Measurements from ENCODE around the gene FARP1. TPM values are rescaled to one million over a fixed set of nuclear protein-coding genes. Genes with fewer than 3 reads are reported as not detected.

Gene FARP1
- total and polyA plus RNA-seq, 7 donors = 6.9 to 96.4 (median 32.9) TPM

GRCh38 chr13:98405690-98406344 is 262.9 kb downstream of the FARP1 start:
- no peak overlapping the region for H3K4me3 ChIP-seq
- H3K36me3 ChIP-seq = peaks cover 0 to 24% (median 0%) of the 10 kb centered on the region in 4 donors
- no peak for TF ChIP-seq POLR2AphosphoS5 (IDR thresholded peaks at IDR 0.05)
- TF ChIP-seq CTCF (IDR thresholded peaks at IDR 0.05) = no peak
- no peak overlapping the region for H3K27ac ChIP-seq
- no peaks in the 10 kb centered on the region for H3K27me3 ChIP-seq
- no peak for DNase-seq
- peaks cover 0 to under 1% (median 0%) of the 10 kb centered on the region in 4 donors for H3K4me1 ChIP-seq
- H3K9me3 ChIP-seq = no peaks in the 10 kb centered on the region
- 14 to 42% methylated on average over 8 of the region's 8 CpGs for WGBS, 2 donors
- intact Hi-C loops (cut with DNase I) = no loop called here

GRCh38 chr13:98406427-98406826 is 263.5 kb downstream of the FARP1 start:
- no peak overlapping the region for H3K27ac ChIP-seq
- intact Hi-C loops (cut with DNase I) = no loop called here

GRCh38 chr13:98406971-98407370 is 264.1 kb downstream of the FARP1 start:
- TF ChIP-seq CTCF (IDR thresholded peaks at IDR 0.05) (no peak), EP300 (IDR thresholded peaks at IDR 0.05) (no peak), POLR2A (IDR thresholded peaks at IDR 0.05) (no peak), POLR2AphosphoS5 (IDR thresholded peaks at IDR 0.05) (no peak)
- no peaks in the 10 kb centered on the region for H3K4me1 ChIP-seq
- no peak overlapping the region for H3K27ac ChIP-seq
- 94 to 96% methylated on average over 9 of the region's 9 CpGs for WGBS, 2 donors
- DNase-seq = no peak
- H3K36me3 ChIP-seq = peaks cover 0 to 32% (median 0%) of the 10 kb centered on the region in 4 donors
- intact Hi-C loops (cut with DNase I) = no loop called here
- no peaks in the 10 kb centered on the region for H3K27me3 ChIP-seq
- no peaks in the 10 kb centered on the region for H3K9me3 ChIP-seq
- H3K4me3 ChIP-seq = no peak overlapping the region

More at GRCh38 chr13:98406427-98406826, 263.5 kb downstream of the FARP1 start:
- H3K9me3 ChIP-seq = no peaks in the 10 kb centered on the region
- H3K4me3 ChIP-seq = no peak overlapping the region
- TF ChIP-seq POLR2AphosphoS5 (IDR thresholded peaks at IDR 0.05) (no peak), CTCF (IDR thresholded peaks at IDR 0.05) (no peak), POLR2A (IDR thresholded peaks at IDR 0.05) (no peak), EP300 (IDR thresholded peaks at IDR 0.05) (no peak)
- peaks cover 0 to 28% (median 0%) of the 10 kb centered on the region in 4 donors for H3K36me3 ChIP-seq
- no peaks in the 10 kb centered on the region for H3K27me3 ChIP-seq
- WGBS, 2 donors = 72 to 86% methylated on average over 9 of the region's 9 CpGs
- H3K4me1 ChIP-seq = no peaks in the 10 kb centered on the region
- no peak for DNase-seq

GRCh38 chr13:98407575-98407974 is 264.7 kb downstream of the FARP1 start:
- WGBS, 2 donors = 94 to 95% methylated on average over 4 of the region's 4 CpGs
- TF ChIP-seq CTCF (IDR thresholded peaks at IDR 0.05) = no peak
- no peak for TF ChIP-seq POLR2AphosphoS5 (IDR thresholded peaks at IDR 0.05)
- TF ChIP-seq POLR2A (IDR thresholded peaks at IDR 0.05) = no peak
- no peak for TF ChIP-seq EP300 (IDR thresholded peaks at IDR 0.05)
- no peak overlapping the region for H3K4me3 ChIP-seq
- H3K27ac ChIP-seq = no peak overlapping the region
- DNase-seq = no peak
- no peaks in the 10 kb centered on the region for H3K9me3 ChIP-seq
- no peaks in the 10 kb centered on the region for H3K4me1 ChIP-seq
- no peaks in the 10 kb centered on the region for H3K27me3 ChIP-seq
- H3K36me3 ChIP-seq = peaks cover 0 to 34% (median under 1%) of the 10 kb centered on the region in 4 donors
- intact Hi-C loops (cut with DNase I) = no loop called here

GRCh38 chr13:98409281-98409680 is 266.4 kb downstream of the FARP1 start:
- Histone ChIP-seq H3K9me3 (no peaks in the 10 kb centered on the region), H3K4me1 (no peaks in the 10 kb centered on the region), H3K36me3 (peaks cover 0 to 36% (median 6%) of the 10 kb centered on the region in 4 donors), H3K27me3 (no peaks in the 10 kb centered on the region), H3K4me3 (no peak overlapping the region), H3K27ac (no peak overlapping the region)
- 96% methylated on average over 13 of the region's 13 CpGs for WGBS, 2 donors
- no peak for DNase-seq
- TF ChIP-seq EP300 (IDR thresholded peaks at IDR 0.05) (no peak), CTCF (IDR thresholded peaks at IDR 0.05) (no peak), POLR2A (IDR thresholded peaks at IDR 0.05) (no peak), POLR2AphosphoS5 (IDR thresholded peaks at IDR 0.05) (no peak)
- intact Hi-C loops (cut with DNase I) = no loop called here

All from sigmoid colon (tissue), 7 donors.